VCaP (cell line): ENCODE measurements around the gene SETD7.

Experiments used
- H3K27ac ChIP-seq: fragments of 450-650 bp; 2 replicates; pipeline ENCODE4 v1.5.1; 2017
- CTCF ChIP-seq: fragments of 450-650 bp; conservative IDR thresholded peaks from 2 replicates; pipeline ENCODE4 v1.5.1; 2017; ENCODE audit warnings: mild to moderate bottlenecking, moderate library complexity

The SETD7 gene

GRCh38 chr4:139556071-139556723 is at the start of gene SETD7:
SETD7 (minus strand) TSS chr4:139556219; CDS start chr4:139556137, 82 bp downstream.
- no peak for TF ChIP-seq CTCF

GRCh38 chr4:139605516-139605915 is 49.5 kb upstream of the SETD7 start:
- no peak overlapping the region for H3K27ac ChIP-seq
- no peak for TF ChIP-seq CTCF

More at GRCh38 chr4:139556071-139556723, at the start of gene SETD7:
- peak within 1 kb of the TSS; percentile 97 for H3K27ac ChIP-seq

DNA sequence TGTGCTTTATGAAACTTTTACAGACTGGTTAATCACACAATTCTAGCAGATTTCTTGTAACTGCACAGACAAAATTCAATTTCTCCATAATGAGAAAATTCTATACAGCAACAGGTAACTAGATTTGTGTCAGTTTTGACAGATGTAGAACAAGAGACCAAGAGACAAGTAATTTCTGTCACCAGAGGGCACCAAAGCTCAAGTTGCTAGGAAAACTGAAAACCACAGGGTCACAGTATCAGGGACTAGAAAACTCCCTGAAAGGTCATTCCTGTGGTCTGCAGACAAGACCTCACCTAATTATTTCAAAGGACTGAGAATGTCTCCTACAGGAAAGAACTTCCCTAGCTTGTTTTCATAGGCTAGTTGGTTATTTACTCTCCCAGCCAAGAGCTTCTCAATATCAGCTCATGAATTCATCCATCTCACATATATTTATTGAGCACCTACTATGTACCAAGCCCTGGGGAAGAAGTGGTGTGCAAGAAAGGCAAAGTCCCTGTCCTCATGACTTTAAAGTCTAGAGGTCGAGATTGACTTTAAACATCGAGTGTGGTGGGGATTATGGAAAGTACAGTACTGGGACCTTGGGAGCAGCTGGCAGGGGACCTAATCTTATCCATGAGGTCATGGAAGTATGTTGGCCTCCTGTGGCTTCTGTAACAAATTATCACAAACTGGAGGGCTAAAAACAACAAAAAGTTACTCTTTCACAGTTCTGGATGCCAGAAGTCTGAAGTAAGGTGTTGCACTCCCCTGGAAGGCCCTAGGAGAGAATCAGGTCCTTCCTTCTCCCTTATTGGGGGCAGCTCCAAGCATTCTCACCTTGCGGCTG is 47.8 kb upstream of the SETD7 start:
- peak; percentile 83 for TF ChIP-seq CTCF
- H3K27ac ChIP-seq: no peak overlapping the region

GRCh38 chr4:139602776-139603360 is 46.8 kb upstream of the SETD7 start:
- H3K27ac ChIP-seq: no peak overlapping the region
- no peak for TF ChIP-seq CTCF

DNA sequence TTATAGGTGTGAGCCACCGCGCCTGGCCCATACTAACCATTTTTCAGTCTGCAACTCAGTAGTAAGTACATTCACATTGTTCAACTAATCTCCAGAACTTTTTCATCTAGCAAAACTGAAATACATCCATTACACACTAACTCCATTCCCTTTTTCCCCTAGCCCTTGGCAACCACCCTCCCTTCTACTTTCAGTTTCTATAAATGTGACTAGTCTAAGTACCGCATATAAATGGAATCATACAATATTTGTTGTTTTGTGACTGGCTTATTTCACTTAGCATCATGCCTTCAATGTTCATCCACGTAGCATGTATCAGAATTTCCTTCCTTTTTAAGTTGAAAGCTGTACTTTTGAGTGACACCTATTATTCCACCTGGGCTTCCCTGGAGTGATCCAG is 44.6 kb upstream of the SETD7 start:
- H3K27ac ChIP-seq: no peak overlapping the region
- TF ChIP-seq CTCF: no peak

GRCh38 chr4:139599594-139600374 is 43.8 kb upstream of the SETD7 start:
- TF ChIP-seq CTCF: no peak
- H3K27ac ChIP-seq: no peak overlapping the region

- H3K27ac ChIP-seq: no peak overlapping the region
- no peak for TF ChIP-seq CTCF
These were observed 43.1 kb upstream of the SETD7 start for GRCh38 chr4:139599076-139599475.
